ENCODE results near the gene DIO3.

DNA sequence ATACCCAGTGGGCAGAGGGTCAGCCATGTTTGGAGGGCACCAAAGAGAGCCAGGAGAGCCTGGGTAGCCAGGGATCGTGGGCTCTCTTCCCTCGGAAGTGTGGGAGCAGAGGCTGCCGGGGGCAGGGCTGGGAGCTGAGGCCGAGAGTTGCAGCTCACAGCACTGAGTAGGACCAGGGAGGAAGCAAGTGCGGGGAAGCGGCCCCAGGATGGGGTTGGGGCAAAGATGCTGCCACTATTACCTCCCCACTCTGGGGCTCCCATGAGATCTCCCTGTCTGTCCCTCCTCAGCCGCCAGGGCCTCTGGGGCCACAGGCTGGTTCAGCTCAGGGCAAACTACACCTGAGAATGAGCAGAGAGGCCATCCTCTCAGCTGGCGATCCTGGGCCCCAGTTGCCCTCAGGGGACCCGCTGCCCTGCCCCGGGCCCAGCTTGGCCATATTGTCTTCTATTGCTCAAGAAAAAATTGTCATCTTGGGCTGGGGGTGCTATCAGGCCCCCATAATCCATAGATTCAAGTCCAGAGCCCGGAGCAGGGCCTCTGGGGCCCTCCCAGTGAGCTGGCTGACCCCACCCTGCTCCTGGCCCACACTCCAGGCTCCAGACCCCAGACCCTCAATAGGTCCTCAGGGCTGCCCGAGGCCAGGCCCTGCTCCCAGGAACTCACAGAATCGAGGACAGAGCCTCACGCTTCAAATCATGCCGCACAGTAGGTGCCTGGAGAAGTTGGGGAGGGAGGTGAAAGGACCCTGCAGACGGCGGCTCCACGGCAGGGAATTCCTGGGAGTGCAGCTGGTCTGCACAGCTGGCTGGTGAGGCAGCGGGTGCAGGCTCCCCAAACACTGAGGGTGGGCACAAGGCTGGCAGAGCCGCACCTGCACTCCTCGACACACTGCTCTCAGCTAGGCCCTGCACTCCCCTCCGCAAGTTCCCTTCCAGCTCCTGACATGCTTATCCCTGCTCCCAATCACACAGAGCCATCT lies 20.5 kb upstream of the DIO3 start:
- TF ChIP-seq, protein P1, sequence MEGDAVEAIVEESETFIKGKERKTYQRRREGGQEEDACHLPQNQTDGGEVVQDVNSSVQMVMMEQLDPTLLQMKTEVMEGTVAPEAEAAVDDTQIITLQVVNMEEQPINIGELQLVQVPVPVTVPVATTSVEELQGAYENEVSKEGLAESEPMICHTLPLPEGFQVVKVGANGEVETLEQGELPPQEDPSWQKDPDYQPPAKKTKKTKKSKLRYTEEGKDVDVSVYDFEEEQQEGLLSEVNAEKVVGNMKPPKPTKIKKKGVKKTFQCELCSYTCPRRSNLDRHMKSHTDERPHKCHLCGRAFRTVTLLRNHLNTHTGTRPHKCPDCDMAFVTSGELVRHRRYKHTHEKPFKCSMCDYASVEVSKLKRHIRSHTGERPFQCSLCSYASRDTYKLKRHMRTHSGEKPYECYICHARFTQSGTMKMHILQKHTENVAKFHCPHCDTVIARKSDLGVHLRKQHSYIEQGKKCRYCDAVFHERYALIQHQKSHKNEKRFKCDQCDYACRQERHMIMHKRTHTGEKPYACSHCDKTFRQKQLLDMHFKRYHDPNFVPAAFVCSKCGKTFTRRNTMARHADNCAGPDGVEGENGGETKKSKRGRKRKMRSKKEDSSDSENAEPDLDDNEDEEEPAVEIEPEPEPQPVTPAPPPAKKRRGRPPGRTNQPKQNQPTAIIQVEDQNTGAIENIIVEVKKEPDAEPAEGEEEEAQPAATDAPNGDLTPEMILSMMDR (IDR thresholded peaks at IDR 0.05) = no peak
- no peak for TF ChIP-seq POLR2A (IDR thresholded peaks at IDR 0.05)
